Large intestine (tissue), 12 donors: ENCODE data around the gene ADGRE2. TPM values are rescaled to one million over a fixed set of nuclear protein-coding genes. Genes with fewer than 3 reads are reported as not detected.
"Not testable (repeated sequence)": the region's sequence is repeated elsewhere in the genome, so short reads cannot be mapped to it uniquely, and the experiment has no call there.

Experiments
- DNase-seq, 2 donors: peaks; one replicate each; pipeline versions ENCODE4 v3.0.0 to v3.0.0-alpha.2; 2013
- H3K27ac ChIP-seq: one replicate; pipeline ENCODE4 v1.5.1; 2013; ENCODE audit warnings: low read length
- H3K27me3 ChIP-seq: 2 replicates; pipeline ENCODE4 v1.6.1; 2013; ENCODE audit warnings: low read length; ENCODE audit not compliant: control insufficient read depth, insufficient read depth
- H3K36me3 ChIP-seq: 2 replicates; pipeline ENCODE4 v1.6.1; 2013; ENCODE audit warnings: low read length; ENCODE audit not compliant: control insufficient read depth, insufficient read depth
- H3K4me1 ChIP-seq: one replicate; pipeline ENCODE4 v1.6.1; 2013; ENCODE audit warnings: low read length; ENCODE audit not compliant: control insufficient read depth, insufficient read depth
- H3K4me3 ChIP-seq: one replicate; pipeline ENCODE4 v1.5.1; 2013; ENCODE audit warnings: low read length
- H3K9me3 ChIP-seq: one replicate; pipeline ENCODE4 v1.6.1; 2013; ENCODE audit warnings: mild to moderate bottlenecking, low read depth, low read length, moderate library complexity; ENCODE audit not compliant: control insufficient read depth
- WGBS: methylation state at CpG from one replicate; pipeline ENCODE4 v1.1.5; 2013; ENCODE audit warnings: low lambda C conversion rate; ENCODE audit not compliant: insufficient coverage; 5-methylcytosine and 5-hydroxymethylcytosine counted together
- long read RNA-seq, 11 donors: transcript quantifications; one replicate each; lab custom pipeline, GENCODE V29; 2026
- polyA plus RNA-seq: library from polyadenylated mRNA; unstranded; fragments of 120-200 nt; gene quantifications from one replicate; pipeline ENCODE4 v1.2.1, GENCODE V29; 2013

Gene ADGRE2
- polyA plus RNA-seq = 1.2 TPM
- long read RNA-seq, donor 1 = 0 reads
- long read RNA-seq, donor 2, partial matches to known transcripts = 0 of 1 reads
- long read RNA-seq, donor 2, other reads (novel, unspliced or antisense) = 0 of 1 reads
- long read RNA-seq, donor 3 = 0 reads
- long read RNA-seq, donor 4 = 0 reads
- long read RNA-seq, donor 5 = 0 reads
- long read RNA-seq, donor 6 = 0 reads
- long read RNA-seq, donor 7 = 0 reads
- long read RNA-seq, donor 8 = 0 reads
- long read RNA-seq, donor 9 = 0 reads
- long read RNA-seq, donor 10 = 0 reads
- long read RNA-seq, donor 11 = 0 reads

DNA sequence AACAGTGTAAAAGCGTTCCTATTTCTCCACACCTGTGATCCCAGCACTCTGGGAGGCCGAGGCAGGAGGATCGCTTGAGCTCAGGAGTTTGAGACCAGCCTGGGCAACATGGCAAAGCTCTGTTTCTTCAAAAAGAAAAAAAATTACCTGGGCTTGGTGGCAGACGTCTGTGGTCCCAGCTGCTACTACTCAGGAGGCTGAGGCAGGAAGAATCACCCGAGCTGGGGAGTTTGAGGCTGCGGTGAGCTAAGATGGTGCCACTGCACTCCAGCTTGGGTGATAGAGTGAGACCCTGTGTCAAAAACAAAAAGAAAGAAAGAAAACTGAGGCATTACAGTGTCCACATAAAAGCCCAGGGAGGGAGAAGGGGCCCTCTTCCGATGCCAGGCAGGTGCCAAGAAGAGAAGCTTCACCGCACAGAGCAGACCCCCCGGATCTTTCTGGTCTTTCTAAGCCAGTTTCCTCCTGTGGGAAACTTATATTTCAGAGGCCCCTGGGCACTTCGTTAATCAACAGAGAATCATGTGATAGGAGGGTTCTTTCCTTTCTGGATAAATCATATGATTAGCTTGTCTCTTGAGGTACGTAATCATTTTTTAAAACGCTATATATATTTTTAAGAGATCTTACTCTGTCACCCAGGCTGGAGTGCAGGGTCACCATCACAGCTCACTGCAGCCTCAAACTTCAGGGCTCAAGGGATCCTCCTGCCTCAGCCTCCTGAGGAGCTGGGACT is at the start of gene ADGRE2:
ADGRE2 (minus strand) TSS at position 451 of the 736 bp plus-strand sequence. CDS start 1,804 bp downstream, outside the sequence.
- H3K27ac ChIP-seq, H3K4me1 ChIP-seq, H3K9me3 ChIP-seq, DNase-seq, H3K36me3 ChIP-seq, H3K4me3 ChIP-seq: not testable (repeated sequence)
- WGBS = 100% methylated on average over 1 of the region's 12 CpGs
- peaks cover 17% of the 10 kb centered on the region for H3K27me3 ChIP-seq

DNA sequence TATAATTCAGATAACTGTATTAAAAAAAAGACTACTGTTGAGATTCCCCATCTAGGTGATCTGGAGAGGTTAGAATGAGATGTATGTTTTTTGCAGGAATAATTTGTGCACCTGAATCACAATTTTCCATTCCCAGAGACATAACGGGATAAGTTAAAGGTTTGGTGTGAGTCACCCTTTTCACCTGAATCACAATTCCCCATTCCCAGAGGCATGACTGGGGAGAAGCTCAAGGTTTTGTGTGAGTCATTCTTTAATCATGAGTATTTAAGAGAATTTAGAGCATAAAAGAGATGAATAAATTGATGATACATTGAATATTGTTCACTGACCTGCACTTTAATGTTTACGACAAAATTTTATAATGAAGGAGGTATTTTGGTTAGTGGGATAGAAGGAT is 47.6 kb upstream of the ADGRE2 start:
- DNase-seq = no peak
- 100% methylated on average over 2 of the region's 2 CpGs for WGBS
- H3K4me3 ChIP-seq = no peak overlapping the region

GRCh38 chr19:14821937-14822336 is 43.6 kb upstream of the ADGRE2 start:
- Histone ChIP-seq H3K9me3 (no peaks in the 10 kb centered on the region), H3K4me1 (no peaks in the 10 kb centered on the region), H3K27me3 (no peaks in the 10 kb centered on the region), H3K4me3 (no peak overlapping the region), H3K36me3 (no peaks in the 10 kb centered on the region), H3K27ac (no peak overlapping the region)
- DNase-seq = no peak
- WGBS = 83% methylated on average over 1 of the region's 6 CpGs

More for the DNA sequence above, 47.6 kb upstream of the ADGRE2 start:
- H3K36me3 ChIP-seq = no peaks in the 10 kb centered on the region
- H3K27me3 ChIP-seq = no peaks in the 10 kb centered on the region
- no peaks in the 10 kb centered on the region for H3K9me3 ChIP-seq
- H3K27ac ChIP-seq = no peak overlapping the region
- no peaks in the 10 kb centered on the region for H3K4me1 ChIP-seq

DNA sequence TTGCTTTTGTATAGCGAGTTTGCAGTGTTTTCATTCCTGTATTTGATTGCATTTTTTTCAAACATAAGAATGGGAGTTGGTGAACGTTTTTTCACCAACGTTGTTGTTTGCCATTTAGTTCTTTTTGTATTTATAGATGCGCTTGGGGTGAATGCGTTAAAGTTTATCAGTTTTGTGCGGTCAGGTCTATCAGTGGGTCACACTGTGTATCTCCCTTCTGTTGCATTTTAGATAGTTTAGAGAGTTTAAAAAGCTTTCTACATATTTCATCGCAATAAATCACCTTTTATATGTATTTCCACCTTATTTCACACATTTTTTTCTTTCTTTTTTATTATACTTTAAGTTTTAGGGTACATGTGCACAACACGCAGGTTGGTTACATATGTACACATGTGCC is 40.2 kb upstream of the ADGRE2 start:
- H3K27ac ChIP-seq = no peak overlapping the region
- H3K27me3 ChIP-seq = no peaks in the 10 kb centered on the region
- no peaks in the 10 kb centered on the region for H3K4me1 ChIP-seq
- no peak for DNase-seq
- H3K9me3 ChIP-seq = no peaks in the 10 kb centered on the region
- no peak overlapping the region for H3K4me3 ChIP-seq
- 57% methylated on average over 4 of the region's 8 CpGs for WGBS
- no peaks in the 10 kb centered on the region for H3K36me3 ChIP-seq

DNA sequence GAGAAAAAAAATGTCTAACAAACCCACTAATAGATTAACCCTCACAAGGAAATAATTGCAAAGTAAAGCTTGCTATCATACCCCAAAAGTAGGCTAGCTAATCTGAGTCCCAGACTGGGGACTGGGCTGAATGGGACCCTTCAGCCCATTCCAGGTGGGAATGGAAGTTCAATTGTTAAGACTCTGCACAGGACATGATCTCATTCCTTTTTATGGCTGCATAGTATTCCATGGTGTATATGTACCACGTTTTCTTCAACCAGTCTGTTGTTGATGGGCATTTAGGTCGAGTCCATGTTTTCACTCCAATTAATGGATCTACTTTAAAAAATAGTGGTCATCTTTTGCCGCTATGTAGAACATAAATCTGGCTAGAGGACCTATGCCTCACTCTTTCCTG is 38.7 kb upstream of the ADGRE2 start:
- H3K27ac ChIP-seq = no peak overlapping the region
- no peaks in the 10 kb centered on the region for H3K4me1 ChIP-seq
- H3K9me3 ChIP-seq = no peaks in the 10 kb centered on the region
- no peak for DNase-seq
- no peaks in the 10 kb centered on the region for H3K36me3 ChIP-seq
- H3K27me3 ChIP-seq = no peaks in the 10 kb centered on the region
- WGBS = no CpG with 5 or more reads among the region's 3 CpGs
- no peak overlapping the region for H3K4me3 ChIP-seq

DNA sequence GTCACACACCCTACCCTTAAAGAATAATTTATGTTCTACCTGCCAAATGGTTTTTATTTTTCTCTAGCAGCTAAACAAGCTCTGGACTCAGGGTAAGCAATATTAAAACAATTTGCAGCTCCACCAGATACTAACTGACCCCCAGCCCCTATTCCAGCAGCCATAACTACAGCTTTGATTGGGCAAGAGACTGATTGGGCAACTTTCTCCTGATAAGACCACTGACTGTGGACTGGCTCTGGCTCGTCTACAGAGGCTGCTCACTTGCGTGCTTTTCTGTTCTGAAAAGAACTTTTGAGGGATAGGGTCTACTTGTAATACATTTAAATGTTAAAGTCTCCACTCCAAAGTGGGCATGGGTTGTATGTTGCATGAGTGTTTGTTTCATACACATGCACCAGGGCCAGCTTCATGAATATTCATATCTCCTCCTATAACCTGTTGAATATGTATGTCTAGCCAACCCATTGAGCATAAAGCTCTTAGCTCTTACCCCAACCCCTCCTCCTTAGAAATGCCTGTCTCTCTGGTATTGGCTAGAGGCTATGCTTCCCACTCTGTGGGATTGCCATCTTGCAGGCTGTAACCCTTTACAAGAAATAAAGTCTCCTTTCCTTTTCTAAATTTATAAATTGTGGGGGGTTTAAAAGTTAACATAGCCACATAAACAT is 36.8 kb upstream of the ADGRE2 start:
- no CpG with 5 or more reads among the region's 2 CpGs for WGBS
- H3K9me3 ChIP-seq = no peaks in the 10 kb centered on the region

DNA sequence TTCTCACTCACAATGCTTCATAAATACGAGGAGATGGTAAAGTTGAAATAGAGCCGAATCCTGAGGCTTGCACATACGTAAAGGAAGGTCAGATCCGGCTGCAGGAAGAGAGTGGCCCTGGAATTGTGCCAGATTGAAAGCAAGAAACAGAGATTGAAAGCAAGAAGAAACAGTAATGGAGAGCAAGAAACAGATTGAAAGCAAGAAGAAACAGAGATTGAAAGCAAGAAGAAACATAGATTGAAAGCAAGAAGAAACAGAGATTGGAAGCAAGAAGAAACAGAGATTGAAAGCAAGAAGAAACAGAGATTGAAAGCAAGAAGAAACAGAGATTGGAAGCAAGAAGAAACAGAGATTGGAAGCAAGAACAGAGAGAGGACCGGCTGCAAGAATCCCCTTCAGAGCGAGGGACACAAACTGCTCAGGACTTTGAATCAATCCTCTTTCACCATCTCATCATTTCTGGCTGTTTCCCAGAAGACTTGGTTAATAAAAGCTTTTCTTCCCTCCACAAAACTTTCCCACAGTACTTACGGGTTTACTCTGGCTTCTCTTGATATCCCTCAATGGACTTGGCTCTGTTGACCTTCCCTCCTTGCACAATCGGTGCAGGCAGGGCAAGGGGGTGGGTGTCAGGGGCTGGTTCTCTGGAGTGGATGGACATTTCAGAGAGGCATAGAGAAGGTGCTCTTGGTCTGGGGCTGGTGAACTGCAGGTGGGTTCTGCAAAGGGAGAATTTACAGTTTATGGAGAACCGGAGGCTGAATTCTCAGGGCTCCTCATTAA is 31.1 kb upstream of the ADGRE2 start:
- Histone ChIP-seq H3K4me1 (no peaks in the 10 kb centered on the region), H3K27ac (no peak overlapping the region), H3K9me3 (no peaks in the 10 kb centered on the region), H3K36me3 (no peaks in the 10 kb centered on the region), H3K4me3 (no peak overlapping the region), H3K27me3 (no peaks in the 10 kb centered on the region)
- no peak for DNase-seq
- WGBS = no CpG with 5 or more reads among the region's 9 CpGs

More for the DNA sequence above, 36.8 kb upstream of the ADGRE2 start:
- H3K27me3 ChIP-seq = no peaks in the 10 kb centered on the region
- no peaks in the 10 kb centered on the region for H3K4me1 ChIP-seq
- DNase-seq = no peak
- no peak overlapping the region for H3K27ac ChIP-seq
- H3K4me3 ChIP-seq = no peak overlapping the region
- H3K36me3 ChIP-seq = no peaks in the 10 kb centered on the region

- H3K9me3 ChIP-seq = no peaks in the 10 kb centered on the region
- WGBS = 86% methylated on average over 1 of the region's 3 CpGs
- no peak overlapping the region for H3K27ac ChIP-seq
- no peak for DNase-seq
- no peaks in the 10 kb centered on the region for H3K27me3 ChIP-seq
- H3K36me3 ChIP-seq = no peaks in the 10 kb centered on the region
- no peak overlapping the region for H3K4me3 ChIP-seq
- H3K4me1 ChIP-seq = no peaks in the 10 kb centered on the region
Observed at GRCh38 chr19:14804765-14805164, 26.4 kb upstream of the ADGRE2 start.

DNA sequence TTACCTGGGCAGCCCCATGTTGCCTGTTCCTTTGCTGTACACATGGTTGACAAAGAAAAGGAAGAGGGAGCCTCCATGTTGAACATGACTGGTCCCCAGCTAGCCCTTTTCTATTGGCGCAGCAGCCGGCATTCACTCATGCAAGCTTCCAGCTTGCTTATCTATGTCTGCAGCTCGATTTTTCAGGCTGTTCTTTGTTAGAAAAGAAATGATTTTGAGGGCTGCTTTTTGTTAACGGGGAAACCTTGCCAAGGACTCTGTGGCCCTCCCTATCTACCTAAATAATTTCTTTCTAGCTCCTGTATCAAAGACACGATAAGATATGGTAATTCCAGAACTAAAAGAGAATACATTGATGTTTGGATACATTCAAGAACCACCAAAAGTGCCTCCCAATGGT is 20.4 kb upstream of the ADGRE2 start:
- no peak overlapping the region for H3K4me3 ChIP-seq
- H3K4me1 ChIP-seq = no peaks in the 10 kb centered on the region
- no peaks in the 10 kb centered on the region for H3K27me3 ChIP-seq
- DNase-seq = no peak
- H3K36me3 ChIP-seq = no peaks in the 10 kb centered on the region
- H3K27ac ChIP-seq = no peak overlapping the region
- no peaks in the 10 kb centered on the region for H3K9me3 ChIP-seq
- 81% methylated on average over 2 of the region's 5 CpGs for WGBS

DNA sequence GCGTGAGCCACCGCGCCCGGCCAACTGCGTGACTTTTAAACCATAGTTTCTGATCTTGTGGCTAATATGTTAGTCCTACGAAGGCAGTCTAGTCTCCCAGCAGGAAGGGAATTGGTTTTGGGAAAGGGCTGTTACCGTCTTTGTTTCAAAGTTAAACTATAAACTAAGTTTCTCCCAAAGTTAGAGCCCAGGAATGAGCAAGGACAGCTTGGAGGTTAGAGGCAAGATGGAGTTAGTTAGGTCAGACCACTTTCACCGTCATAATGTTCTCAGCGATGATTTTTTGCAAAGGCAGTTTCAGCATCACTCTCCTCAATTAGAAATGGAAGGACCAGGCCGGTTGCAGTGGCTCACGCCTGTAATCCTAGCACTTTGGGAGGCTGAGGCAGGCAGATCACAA is 17.7 kb upstream of the ADGRE2 start:
- 100% methylated on average over 1 of the region's 11 CpGs for WGBS

More for the DNA sequence above, 17.7 kb upstream of the ADGRE2 start:
- no peaks in the 10 kb centered on the region for H3K9me3 ChIP-seq
- no peaks in the 10 kb centered on the region for H3K36me3 ChIP-seq
- H3K4me3 ChIP-seq = no peak overlapping the region
- no peak for DNase-seq
- H3K27me3 ChIP-seq = no peaks in the 10 kb centered on the region
- no peaks in the 10 kb centered on the region for H3K4me1 ChIP-seq
- no peak overlapping the region for H3K27ac ChIP-seq
